Sigmoid colon (tissue), 7 donors: ENCODE results near the gene LIMS1. TPM values are rescaled to one million over a fixed set of nuclear protein-coding genes. Genes with fewer than 3 reads are reported as not detected.

Source experiments
- DNase-seq: peaks from one replicate; pipeline ENCODE4 v3.0.0-alpha.2; 2019
- H3K27ac ChIP-seq, 4 donors: fragments of 200-600 bp; sonication (generic); one replicate each; pipeline ENCODE4 v1.5.1; 2016 to 2019; ENCODE audit warnings: mild to moderate bottlenecking in 1 of 4
- H3K27me3 ChIP-seq, 3 donors: fragments of 200-600 bp; sonication (generic); one replicate each; pipeline ENCODE4 v1.5.1; 2019; ENCODE audit warnings: mild to moderate bottlenecking in 1 of 3
- H3K36me3 ChIP-seq, 4 donors: fragments of 200-600 bp; sonication (generic); one replicate each; pipeline ENCODE4 v1.5.1; 2016 to 2019
- H3K4me1 ChIP-seq, 4 donors: fragments of 200-600 bp; sonication (generic); one replicate each; pipeline ENCODE4 v1.5.1; 2017 to 2019
- H3K4me3 ChIP-seq, 4 donors: fragments of 200-600 bp; sonication (generic); one replicate each; pipeline ENCODE4 v1.5.1; 2017 to 2019; ENCODE audit warnings: mild to moderate bottlenecking in 2 of 4, moderate library complexity in 1 of 4
- H3K9me3 ChIP-seq, 4 donors: fragments of 200-600 bp in 3 of 4; sonication (generic) in 3 of 4; one replicate each; pipeline versions ENCODE4 v1.5.1 to v1.6.1; 2013 to 2019
- CTCF ChIP-seq, 4 experiments: fragments of 450-650 bp in 3 of 4; fragments of 200-600 bp in 1 of 4; IDR thresholded peaks; one replicate each; pipeline ENCODE4 v1.5.1; 2016 to 2019; ENCODE audit warnings: antibody characterized with exemption in 4 of 4, mild to moderate bottlenecking in 3 of 4, moderate library complexity in 2 of 4
- EP300 ChIP-seq, 4 donors: sonication (generic); formaldehyde crosslinking; IDR thresholded peaks; one replicate each; pipeline ENCODE4 v1.6.1; 2017; ENCODE audit warnings: antibody characterized with exemption in 4 of 4
- POLR2A ChIP-seq, 2 donors: fragments of 450-650 bp; IDR thresholded peaks; one replicate each; pipeline ENCODE4 v1.6.1; 2016; ENCODE audit warnings: antibody characterized with exemption in 2 of 2, mild to moderate bottlenecking in 2 of 2, moderate library complexity in 2 of 2
- POLR2AphosphoS5 ChIP-seq, 4 donors: sonication (generic); formaldehyde crosslinking; IDR thresholded peaks; one replicate each; pipeline ENCODE4 v1.6.1; 2017; ENCODE audit warnings: antibody characterized with exemption in 4 of 4
- WGBS, 2 donors: extraction: QIAGEN DNeasy Blood & Tissue Kit; methylation state at CpG; one replicate each; pipeline ENCODE4 v1.1.7; 2013; 5-methylcytosine and 5-hydroxymethylcytosine counted together
- intact Hi-C: fragments of 100-400 bp; cut with DNase I; formaldehyde crosslinking; loops from one replicate; pipeline ENCODE4 v1.15.1; 2023
- polyA plus RNA-seq, 3 donors: library from polyadenylated mRNA; stranded (reverse); fragments of 200-250 nt; gene quantifications; one replicate each; pipeline ENCODE4 v1.2.3, GENCODE V29; 2013
- total RNA-seq, 4 donors: library from RNA; depleted of rRNA; stranded (reverse); fragments of >200 nt; gene quantifications; one replicate each; pipeline ENCODE4 v1.1.0, GENCODE V29; 2016
- donor health status: healthy with polysubstance abuse.
- donor health status: Bipolar disorder and iron deficiency.
- donor health status: healthy.

Gene LIMS1
- total and polyA plus RNA-seq, 7 donors = 16.2 to 185 (median 65.3) TPM

GRCh38 chr2:108538000-108538625 lies 3.8 kb downstream of the LIMS1 start:
- Histone ChIP-seq H3K9me3 (no peaks in the 10 kb centered on the region), H3K4me3 (no peak overlapping the region), H3K4me1 (peaks cover 0 to 76% (median 57%) of the 10 kb centered on the region in 4 donors), H3K36me3 (no peaks in the 10 kb centered on the region), H3K27me3 (no peaks in the 10 kb centered on the region), H3K27ac (peak overlapping the region in 2 of 4 donors; percentile 95 to 99)
- no peak for TF ChIP-seq CTCF (IDR thresholded peaks at IDR 0.05)
- TF ChIP-seq POLR2AphosphoS5 (IDR thresholded peaks at IDR 0.05) = no peak
- no peak for TF ChIP-seq EP300 (IDR thresholded peaks at IDR 0.05)
- TF ChIP-seq POLR2A (IDR thresholded peaks at IDR 0.05) = no peak
- DNase-seq = no peak
- intact Hi-C loops = loop anchor here (5.0 kb wide), 2 partner anchors 44 to 91 kb away; partner anchors contain the start of gene GCC2
- 48 to 69% methylated on average over 5 of the region's 5 CpGs for WGBS, 2 donors

- Histone ChIP-seq H3K27me3 (no peaks in the 10 kb centered on the region), H3K27ac (peak overlapping the region; percentile 21 to 99 (median 70)), H3K4me3 (no peak overlapping the region), H3K36me3 (no peaks in the 10 kb centered on the region), H3K4me1 (peaks cover 0 to 71% (median 47%) of the 10 kb centered on the region in 4 donors), H3K9me3 (no peaks in the 10 kb centered on the region)
- WGBS, 2 donors = 66 to 77% methylated on average over 4 of the region's 4 CpGs
- intact Hi-C loops = no loop called here
- TF ChIP-seq CTCF (IDR thresholded peaks at IDR 0.05) = no peak
- no peak for TF ChIP-seq POLR2A (IDR thresholded peaks at IDR 0.05)
- no peak for TF ChIP-seq EP300 (IDR thresholded peaks at IDR 0.05)
- no peak for TF ChIP-seq POLR2AphosphoS5 (IDR thresholded peaks at IDR 0.05)
- DNase-seq = no peak
Observed at GRCh38 chr2:108541451-108541850, 7.2 kb downstream of the LIMS1 start.

GRCh38 chr2:108542071-108542470 lies 7.8 kb downstream of the LIMS1 start:
- Histone ChIP-seq H3K36me3 (no peaks in the 10 kb centered on the region), H3K4me3 (no peak overlapping the region), H3K4me1 (peaks cover 0 to 66% (median 41%) of the 10 kb centered on the region in 4 donors), H3K27me3 (no peaks in the 10 kb centered on the region), H3K27ac (peak overlapping the region in 3 of 4 donors; percentile 45 to 99 (median 95)), H3K9me3 (no peaks in the 10 kb centered on the region)
- intact Hi-C loops = no loop called here
- 51 to 68% methylated on average over 4 of the region's 4 CpGs for WGBS, 2 donors
- DNase-seq = no peak
- TF ChIP-seq POLR2A (IDR thresholded peaks at IDR 0.05) = no peak
- TF ChIP-seq CTCF (IDR thresholded peaks at IDR 0.05) = no peak
- no peak for TF ChIP-seq POLR2AphosphoS5 (IDR thresholded peaks at IDR 0.05)
- no peak for TF ChIP-seq EP300 (IDR thresholded peaks at IDR 0.05)

- no peak overlapping the region for H3K4me3 ChIP-seq
- H3K27ac ChIP-seq = no peak overlapping the region
- DNase-seq = no peak
- TF ChIP-seq CTCF (IDR thresholded peaks at IDR 0.05) = no peak
- TF ChIP-seq POLR2AphosphoS5 (IDR thresholded peaks at IDR 0.05) = no peak
- no peak for TF ChIP-seq POLR2A (IDR thresholded peaks at IDR 0.05)
- no peak for TF ChIP-seq EP300 (IDR thresholded peaks at IDR 0.05)
- 90% methylated on average over 5 of the region's 5 CpGs for WGBS, 2 donors
- intact Hi-C loops = no loop called here
- H3K36me3 ChIP-seq = no peaks in the 10 kb centered on the region
- no peaks in the 10 kb centered on the region for H3K9me3 ChIP-seq
- peaks cover 0 to 41% (median 20%) of the 10 kb centered on the region in 4 donors for H3K4me1 ChIP-seq
- H3K27me3 ChIP-seq = no peaks in the 10 kb centered on the region
Observed at GRCh38 chr2:108547606-108548005, 13.3 kb downstream of the LIMS1 start.
